GM21423 (cell line): ENCODE data around the gene HOXB13.

Experiments used
- ATAC-seq: cut with Tn5 transposase; IDR thresholded peaks from one replicate; pipeline ENCODE4 v1.9.1; 2021; ENCODE audit warnings: mild to moderate bottlenecking, moderate library complexity; ENCODE audit not compliant: unreplicated experiment

The HOXB13 gene

DNA sequence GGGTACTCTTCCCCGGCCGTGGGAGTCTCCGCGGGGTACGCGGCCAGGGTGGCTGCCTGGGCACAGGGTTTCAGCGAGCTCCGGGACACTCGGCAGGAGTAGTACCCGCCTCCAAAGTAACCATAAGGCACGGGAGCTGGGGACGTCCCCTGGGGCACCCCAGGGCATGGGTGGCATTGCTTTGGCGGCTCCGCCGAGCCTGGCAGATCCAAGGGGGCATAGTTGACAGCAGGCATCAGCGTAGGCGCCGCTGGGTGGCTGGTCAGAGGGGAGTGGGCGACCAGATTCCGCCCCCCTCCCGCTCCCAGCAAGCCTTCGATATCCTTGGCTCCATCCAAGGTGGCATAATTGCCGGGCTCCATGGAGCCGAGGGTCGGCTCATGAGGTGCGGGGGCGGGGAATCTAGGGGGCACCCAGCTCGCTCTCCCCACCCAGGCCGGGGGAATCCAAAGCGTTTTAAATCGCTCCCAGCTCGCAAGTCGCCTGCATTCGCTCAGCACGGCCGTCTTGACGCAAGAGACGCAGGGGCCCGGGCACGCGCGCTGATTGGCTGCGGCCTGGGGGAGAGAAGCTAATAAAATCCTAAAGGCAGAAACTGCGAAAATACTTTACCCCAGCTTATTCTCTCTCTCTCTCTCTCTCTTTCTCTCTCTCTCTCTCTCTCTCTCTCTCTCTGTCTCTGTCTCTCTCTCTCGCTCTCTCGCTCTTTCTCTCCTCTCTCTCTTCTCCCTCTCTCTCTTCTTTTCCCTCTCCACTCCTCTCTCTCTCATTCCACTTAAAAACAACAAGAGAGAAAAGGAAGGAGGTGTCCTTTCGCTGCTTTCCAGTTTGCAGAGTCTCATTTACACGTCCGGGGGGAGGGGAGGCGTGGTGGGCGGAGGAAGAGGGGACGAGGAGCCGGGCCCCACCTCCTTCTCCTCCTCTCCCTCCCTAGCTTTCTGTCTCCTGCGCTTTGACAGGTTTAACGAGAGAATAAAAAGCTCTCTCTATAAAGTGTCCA lies at the start of gene HOXB13:
TSS of gene HOXB13 (minus strand) at position 519 of the 1,000 bp plus-strand sequence. CDS start at position 362, 157 bp downstream.
- no peak for ATAC-seq

DNA sequence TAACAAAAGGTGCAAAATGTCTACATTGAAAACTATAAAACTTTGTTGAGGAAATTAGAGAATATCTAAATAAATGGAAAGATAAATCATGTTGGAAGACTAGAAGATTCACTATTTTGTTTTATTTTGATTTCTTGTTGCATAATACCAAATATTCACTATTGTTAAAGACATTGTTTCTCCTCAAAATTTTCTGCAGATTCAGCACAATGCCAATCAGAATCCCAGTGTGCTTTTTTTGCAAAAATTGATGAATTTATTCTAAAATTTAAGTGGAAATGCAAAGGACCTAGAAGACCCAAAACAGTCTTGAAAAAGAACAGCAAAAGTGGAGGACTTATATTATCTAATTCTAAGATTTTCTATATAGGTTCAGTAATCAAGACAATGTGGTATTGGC lies 48.1 kb upstream of the HOXB13 start:
- ATAC-seq = no peak

DNA sequence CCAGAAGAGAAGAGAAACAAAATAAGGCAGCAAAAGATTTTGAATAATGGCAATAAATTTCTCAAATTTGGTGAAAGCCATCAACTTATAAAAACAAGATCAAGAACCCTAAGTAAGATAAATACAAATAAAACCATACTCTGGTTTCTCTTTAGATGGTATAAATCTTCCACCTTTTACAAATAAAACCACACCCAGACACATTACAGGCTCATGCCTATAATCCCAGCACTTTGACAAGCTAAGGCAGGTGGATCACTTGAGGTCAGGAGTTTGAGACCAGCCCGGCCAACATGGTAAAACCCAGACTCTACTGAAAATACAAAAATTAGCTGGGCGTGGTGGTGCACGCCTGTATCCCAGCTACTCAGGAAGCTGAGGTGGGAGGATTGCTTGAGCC lies 44.7 kb upstream of the HOXB13 start:
- ATAC-seq = no peak

DNA sequence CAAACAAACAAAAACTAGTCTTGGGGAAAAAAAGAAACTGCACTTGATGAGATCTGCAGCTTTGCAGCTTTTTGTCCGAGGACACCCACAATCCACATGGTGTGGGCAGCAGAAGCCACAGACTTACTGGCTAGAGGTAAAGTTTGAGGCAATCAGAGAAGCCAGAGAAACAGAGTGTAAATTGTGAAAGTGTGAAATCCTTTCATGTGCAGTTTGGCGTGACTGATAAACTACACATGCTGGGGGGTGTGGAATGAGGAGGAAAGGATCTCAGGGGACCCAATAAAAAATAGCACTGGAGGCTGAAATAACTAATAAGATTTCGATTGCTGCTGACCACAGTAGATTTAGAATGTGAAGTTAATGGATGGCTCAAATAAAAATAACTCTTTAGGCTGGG lies 42.4 kb upstream of the HOXB13 start:
- ATAC-seq = no peak

DNA sequence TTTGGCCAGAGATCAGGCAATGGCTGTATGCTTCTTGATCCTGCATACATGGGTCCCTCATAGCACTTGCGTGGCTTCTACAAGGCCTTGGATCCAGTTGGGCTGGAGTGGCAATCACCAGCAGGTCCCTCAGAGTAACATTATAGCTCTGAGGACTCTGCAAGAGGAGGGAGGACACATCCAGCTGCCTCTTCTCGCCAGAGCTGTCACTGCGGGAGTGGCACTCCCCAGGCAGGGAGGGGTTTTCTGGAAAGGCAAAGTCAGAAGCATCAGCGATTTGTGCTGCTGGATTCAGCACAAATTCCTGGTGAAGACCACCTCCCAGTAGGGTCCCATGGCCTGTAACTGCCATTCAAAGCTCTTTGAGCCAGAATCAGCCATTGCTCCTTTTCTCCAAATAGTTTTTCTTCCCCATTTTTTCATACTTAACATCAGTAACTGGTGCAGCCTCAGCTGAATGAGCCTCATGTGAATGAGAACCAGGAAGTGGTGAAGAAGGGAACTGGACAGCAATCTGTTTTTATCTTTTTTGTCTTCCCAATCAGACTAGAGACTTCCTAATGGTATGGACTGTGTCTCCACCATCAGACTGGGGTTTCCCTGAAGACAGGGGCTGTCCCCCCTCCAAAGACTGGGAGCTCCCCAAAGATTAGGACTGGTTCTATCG lies 40.6 kb upstream of the HOXB13 start:
- no peak for ATAC-seq

DNA sequence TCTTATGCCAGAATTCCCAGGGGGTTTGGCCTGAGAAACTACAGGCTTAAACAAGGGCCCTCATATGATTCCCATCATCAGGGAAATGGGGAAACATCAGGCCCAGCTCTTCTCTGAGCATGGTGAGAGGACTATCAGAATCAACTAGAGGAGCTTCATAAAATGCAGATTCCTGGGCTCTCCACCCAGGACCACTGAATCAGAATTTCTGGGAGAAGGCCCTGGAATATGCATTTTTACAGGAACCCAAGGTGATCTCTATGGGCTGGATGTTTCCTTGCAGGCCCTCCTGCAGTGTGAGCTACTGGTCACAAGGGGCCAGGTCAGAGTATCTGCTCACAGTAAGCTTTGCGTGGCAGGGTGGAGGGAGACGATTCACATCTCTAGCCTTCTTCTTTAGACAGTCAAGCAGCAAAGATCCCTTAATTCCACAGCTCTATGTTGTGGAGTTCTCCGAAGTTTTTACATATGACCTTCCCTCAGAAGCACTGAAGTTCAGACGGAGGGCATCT lies 38.8 kb upstream of the HOXB13 start:
- no peak for ATAC-seq

DNA sequence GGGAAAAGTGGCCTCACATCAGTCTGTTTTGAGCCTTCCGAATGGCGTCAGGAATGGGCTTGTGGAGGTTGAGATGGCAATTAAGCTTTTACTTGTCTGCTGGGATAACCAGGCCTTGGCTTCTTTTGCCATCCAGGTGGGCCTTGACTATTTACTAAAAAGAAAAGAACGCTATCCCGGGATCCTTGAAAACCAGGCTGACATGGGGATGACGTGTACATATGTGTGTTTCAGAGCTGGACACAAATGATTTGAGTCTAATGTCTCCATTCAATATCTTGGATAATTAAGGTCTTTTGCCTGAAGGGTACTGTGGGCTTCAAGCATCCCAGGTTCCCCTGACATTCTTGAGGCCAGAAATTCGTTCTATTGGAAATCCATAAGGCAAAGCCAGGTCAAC lies 32.6 kb upstream of the HOXB13 start:
- no peak for ATAC-seq

DNA sequence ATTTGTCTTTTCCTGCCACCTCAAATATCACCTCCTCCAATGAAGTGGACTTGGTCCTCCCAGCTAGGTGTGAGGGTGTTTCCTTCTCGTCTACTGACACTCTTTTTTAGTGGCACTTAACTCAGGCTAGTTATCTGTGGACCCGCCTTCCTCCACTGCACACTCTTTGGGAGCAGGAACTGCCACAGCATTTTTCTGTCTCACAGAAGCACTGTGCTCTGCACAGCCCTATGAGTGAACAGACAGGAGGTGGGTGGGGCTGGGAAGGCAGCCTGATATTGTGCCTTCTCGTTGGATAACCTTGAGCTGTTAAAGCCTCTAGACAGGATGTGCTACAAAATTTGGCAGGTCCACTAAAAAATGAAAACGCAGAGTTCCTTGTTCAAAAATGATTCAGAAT lies 31.9 kb upstream of the HOXB13 start:
- ATAC-seq = no peak

DNA sequence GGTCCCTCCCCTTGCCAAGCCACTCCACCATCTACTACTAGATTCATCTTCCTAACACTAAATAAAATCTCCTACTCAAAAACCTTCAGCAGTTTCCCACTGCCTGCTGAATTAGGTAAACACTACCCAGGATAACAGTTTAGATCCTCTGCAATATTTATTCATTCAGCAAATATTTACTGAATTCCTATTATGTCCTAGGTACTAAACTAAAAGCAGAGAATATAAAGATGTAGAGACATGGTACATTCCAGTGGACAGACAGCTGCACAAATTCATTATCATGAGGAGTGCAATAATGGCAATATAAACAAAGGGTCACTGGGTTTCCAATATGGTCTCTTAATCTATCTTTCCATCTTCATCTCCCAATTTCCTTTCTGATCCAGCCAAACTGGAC lies 30.7 kb upstream of the HOXB13 start:
- no peak for ATAC-seq

DNA sequence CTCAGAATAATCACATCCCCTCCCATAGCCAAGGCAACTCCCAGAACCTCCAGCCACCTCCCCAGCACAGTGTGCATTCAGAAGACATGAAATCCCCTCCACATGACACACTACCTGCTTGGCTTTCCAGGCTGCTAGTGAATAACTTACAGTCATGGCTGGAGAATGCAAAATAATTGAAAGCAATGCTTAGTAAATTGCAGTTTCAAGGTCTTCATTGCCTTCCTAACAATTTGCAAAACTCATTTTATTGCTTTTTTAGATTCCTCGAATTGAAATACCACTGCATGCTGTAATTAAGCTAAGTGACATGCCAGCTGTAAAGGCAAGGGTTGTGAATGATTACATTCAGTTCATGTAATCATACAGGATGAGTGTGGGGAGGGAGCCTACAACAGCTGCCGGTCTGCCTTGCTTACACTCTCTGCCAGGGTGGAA lies 29.0 kb upstream of the HOXB13 start:
- ATAC-seq = no peak

DNA sequence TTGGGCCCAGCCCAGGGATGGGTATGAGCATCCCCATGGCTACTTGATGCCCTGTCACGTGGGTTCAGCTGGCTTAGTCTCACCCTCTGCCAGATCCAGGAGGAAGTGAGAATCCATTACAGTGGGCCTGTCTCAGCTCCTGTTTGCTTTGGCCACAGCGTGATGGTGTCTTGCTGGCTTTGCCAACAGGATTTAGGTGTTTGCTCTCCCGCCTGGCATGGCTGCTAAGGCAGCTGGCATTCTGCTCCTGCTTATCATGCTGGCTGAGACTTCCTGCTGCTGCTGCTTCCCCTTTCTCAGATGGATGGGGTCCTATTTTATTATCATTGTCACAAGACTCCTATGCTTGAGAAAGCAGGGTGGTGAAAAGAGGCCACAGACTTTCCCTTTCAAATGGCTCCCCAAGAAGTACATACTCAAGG lies 28.3 kb upstream of the HOXB13 start:
- no peak for ATAC-seq

DNA sequence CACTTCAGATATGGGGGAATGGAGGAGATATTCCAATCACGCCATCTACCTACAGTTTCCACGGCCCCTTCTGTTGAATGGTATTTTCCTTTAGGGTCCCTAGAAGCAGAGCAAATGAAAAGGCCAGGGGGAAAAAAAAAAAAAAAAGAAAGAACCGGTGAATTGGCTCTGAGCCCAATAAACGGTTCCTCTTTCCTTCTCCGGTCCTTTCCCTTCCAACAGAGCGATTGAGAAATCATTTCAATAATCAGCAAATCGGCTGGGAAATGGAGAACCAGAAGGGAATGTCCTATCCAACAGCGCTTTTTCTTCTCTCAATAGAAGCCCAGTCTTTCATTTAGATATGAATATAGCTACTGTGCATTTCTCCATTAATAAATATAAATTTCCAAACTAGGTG lies 26.8 kb upstream of the HOXB13 start:
- no peak for ATAC-seq

DNA sequence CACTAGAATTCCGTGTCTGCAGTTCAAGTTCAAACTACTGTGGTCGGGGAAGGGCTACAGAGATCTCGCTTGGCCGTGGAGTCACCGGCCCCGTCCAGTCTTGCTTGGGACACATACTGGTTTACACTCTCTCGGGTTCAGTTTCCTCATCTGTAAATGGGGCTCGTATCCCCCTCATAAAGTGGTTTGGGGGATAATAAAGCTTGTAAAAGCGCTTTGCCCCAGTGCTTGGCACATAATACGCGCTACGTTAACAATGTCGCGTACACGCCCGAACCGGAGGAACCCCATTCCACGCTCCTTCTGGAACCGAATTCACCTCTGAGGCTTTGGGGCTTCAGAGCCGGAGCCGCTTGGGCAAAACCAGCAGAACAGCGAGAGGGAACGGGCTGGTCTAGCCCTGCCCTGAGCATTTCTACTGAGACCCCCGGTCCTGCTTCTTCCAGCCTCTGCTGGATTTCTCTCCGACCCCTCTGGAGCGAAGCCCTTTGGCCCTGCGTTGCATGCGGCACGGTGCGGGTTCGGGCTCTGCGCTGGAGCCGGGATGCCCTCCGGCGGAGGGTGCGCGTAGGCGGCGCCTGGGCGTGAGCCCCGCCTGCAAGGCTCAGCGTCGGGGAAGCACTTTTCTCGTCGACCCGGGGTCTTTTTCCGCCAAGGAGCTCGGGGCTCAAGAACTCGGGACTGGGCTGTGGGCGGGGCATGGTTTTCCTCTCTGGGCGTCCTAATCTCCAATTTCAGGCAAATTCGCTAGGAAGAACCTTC lies 26.1 kb upstream of the HOXB13 start:
- ATAC-seq = no peak

DNA sequence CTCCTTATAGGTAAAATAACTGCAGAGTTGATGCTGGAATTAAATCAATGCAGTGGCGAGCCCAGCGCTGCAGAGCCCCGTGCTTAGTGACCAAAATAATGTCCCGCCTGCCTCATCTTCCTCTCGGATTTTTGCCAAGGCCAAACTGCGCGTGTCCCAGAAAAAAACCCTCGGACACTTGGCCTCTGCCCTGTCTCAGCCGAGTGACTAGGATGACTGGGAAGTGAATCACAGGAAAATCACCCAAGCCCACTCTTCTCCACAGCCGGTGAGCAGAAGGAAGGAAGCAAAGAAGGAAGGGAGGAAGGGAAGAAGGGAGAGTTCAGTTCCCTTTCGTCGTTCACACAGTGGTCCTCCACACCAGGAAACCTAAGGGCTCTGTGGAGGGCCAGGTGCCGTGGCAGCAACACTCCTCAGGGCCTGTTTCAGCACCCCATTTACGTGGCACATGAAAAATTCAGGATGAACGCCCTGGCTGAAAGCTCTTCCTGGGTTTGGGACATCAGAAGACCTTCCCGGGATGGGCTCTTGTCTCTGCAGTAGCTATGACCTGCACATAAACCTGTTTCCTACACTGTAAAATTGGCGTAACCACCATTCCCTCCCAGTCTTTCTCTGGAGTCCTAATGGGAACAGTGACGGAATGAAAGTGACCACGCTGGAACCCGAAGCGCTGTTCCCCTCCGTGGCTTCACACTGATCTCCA lies 25.4 kb upstream of the HOXB13 start:
- ATAC-seq = no peak

DNA sequence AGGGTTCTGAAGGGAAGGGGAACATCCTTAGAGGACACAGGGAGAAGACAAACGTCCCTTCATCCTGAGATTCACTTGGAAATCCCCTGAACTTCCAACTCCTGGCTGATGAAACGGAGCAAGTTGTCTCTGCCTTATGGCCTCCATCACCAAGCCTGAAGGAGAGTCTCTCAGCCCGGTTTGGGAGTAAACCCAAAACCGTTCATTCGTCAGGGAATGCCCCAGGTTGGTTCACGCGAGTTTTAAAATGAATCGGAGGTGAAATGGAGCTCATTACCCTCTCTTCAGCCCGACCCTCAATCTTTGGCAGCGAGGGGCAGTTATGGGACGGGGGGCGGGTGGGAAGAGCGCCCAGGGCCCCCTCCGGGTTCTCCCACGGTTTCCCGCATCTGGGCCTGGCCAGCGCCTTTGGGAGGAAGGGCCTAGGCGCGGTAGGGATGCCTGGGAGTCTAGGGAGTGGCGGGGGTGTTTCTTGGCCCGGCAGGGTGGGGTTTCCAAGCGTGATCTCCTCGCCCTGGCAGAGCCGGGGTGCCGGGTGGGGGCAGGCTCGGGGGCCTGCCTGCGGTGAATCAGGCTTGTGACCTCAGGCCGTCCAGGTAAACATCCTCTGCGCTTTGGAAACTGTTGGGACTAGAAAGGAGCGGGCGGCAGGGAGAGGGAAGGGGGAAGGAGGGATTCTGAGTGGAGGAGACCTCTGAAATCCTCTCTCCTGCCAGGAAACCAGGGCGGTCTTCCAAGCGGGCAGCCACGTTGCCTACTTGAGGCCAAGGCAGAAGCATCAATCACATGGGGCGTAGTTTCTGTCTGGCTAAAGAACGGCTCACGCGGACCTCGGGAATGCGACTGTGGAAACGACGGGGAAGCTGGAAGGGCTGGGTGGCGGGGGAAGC lies 24.1 kb upstream of the HOXB13 start:
- no peak for ATAC-seq

DNA sequence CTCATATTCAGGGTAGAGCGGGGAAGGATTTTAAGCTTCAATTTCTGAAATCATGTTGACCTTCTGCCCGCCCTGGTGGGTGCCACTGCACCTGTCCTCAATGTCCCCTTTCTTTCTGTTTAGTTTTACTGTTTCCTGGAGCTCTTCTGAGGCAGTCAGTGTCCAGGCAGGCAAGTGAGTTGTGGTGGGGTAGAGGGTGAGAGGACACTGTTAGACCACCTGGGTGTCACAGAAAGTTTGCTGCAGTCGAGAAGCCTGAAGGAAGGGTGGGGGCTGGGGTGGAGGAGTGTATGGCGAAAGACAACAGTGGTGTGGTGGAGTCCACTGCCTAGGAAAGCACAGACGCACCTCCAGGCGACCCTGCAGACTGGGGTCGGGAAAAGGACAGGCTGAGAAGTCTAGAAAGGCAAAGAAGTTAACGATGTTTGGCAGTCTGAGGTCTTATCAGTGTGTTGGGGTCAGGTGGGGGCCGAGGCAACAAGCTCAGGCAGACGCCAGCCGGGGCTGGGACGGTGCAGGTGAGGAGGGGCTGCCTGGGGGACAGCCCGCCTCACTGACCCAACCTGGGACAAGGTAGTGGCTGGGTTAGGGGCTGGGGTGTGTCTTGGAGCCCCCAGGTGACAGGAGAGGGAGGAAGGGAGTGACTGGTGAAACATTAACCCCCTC lies 23.3 kb upstream of the HOXB13 start:
- no peak for ATAC-seq

DNA sequence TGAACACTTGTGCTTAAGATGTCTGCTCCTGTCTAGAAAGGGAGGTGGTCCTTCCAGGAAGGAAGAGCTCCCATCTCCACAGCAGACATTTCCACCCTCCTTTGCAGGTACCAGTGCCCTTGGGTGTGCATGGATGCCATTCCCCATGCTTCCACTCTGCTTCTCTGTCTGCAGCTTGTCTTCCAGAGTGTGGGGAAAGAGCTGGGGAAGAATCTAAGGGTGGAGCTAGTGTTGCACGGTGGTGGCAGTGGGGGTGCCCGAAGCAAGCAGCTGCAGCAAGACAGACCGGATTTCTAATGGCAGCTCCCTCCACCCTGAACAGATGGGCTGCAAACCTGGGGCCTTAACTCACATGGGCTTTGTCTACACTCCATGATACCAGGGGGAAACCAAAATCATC lies 22.6 kb upstream of the HOXB13 start:
- ATAC-seq = no peak

DNA sequence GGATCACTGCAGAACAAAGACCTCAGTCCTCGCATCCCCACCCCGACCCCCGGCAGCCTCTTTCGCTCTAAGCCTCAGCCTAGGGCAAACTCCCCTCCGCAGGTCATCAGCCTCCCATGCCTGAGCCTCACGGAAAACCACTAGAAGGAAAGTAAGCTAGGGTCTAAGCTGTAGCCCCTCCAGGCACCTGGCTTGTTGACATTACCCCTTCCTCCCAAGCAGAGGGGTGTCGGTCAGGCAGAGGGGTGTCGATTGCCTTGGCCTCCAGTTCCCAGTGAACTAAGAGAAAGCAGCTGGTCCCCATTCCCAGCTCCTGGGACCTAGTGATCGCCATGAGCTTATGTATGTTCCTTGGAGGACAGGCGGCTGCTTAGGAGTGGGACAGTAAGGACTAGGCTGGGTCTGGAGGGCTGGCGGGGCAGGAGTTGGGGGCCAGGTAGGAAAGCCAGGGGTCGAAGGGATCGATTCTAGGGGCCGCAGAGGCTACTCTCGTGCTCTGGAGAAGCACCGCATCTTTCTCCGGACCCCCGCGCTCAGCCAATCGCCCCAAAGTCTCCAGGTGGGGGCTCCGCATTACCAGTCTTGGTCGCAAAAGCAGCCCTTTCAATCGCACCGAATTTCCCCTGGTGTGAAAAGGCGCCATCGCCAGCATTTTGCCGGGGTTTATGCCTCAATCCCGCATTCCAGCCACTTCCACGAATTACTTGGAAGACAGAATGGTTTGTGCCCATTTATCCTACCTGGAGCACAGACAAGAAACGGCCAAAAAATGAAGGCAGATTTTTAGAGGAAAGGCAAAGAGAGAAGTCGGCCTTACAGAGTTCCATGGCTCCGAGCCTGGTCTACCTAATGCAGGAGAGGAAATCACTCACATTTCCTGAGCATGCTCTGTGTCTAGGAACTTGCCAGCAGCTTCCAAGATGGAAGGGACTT lies 21.3 kb upstream of the HOXB13 start:
- ATAC-seq = no peak
